Activated T-cell treated with anti-CD3 and anti-CD28 coated beads, Interleukin-2, amount 50 U/mL, for 72 hours (primary cell): ENCODE measurements around the gene MANF. TPM values are rescaled to one million over a fixed set of nuclear protein-coding genes. Genes with fewer than 3 reads are reported as not detected.
"Not testable (repeated sequence)": the region's sequence is repeated elsewhere in the genome, so short reads cannot be mapped to it uniquely, and the experiment has no call there.

ENCODE experiments used
- ATAC-seq, 2 donors: fragments of 150-1000 bp; cut with Tn5 transposase; replicated peaks in 1 of 2; 2 replicates each; pipeline ENCODE4 v1.10.0; 2021; ENCODE audit warnings: moderate library complexity in 2 of 2, mild to moderate bottlenecking in 1 of 2
- DNase-seq, 2 donors: peaks; one replicate each; pipeline ENCODE4 v3.0.0; 2021 to 2022; ENCODE audit warnings: mixed read lengths in 1 of 2
- H3K27ac Mint-ChIP-seq: one replicate; pipeline ENCODE4 v1.8.0; 2022; ENCODE audit warnings: mild to moderate bottlenecking, moderate library complexity, mixed read lengths
- H3K27me3 Mint-ChIP-seq: one replicate; pipeline ENCODE4 v1.8.0; 2022; ENCODE audit warnings: low read depth, mixed read lengths
- H3K36me3 Mint-ChIP-seq, 2 donors: one replicate each; pipeline ENCODE4 v1.8.0; 2022; ENCODE audit warnings: mixed read lengths in 2 of 2, mild to moderate bottlenecking in 1 of 2; ENCODE audit not compliant: insufficient read depth in 2 of 2
- H3K4me1 Mint-ChIP-seq: one replicate; pipeline ENCODE4 v1.8.0; 2022; ENCODE audit warnings: low read depth, mixed read lengths
- H3K4me3 Mint-ChIP-seq, 2 donors: one replicate each; pipeline ENCODE4 v1.8.0; 2022; ENCODE audit warnings: mild to moderate bottlenecking in 2 of 2, mixed read lengths in 2 of 2, moderate library complexity in 2 of 2
- H3K9me3 Mint-ChIP-seq, 2 donors: one replicate each; pipeline ENCODE4 v1.8.0; 2022; ENCODE audit warnings: mixed read lengths in 2 of 2
- total RNA-seq, 2 donors: library from RNA; stranded (reverse); gene quantifications; one replicate each; pipeline ENCODE4 v1.2.3, GENCODE V29; 2022

MANF gene
- total RNA-seq, 2 donors from 2014 or later = 112 to 141 TPM

- no peaks in the 10 kb centered on the region for H3K9me3 Mint-ChIP-seq
- ATAC-seq (no peak), DNase-seq (no peak)
- H3K27ac Mint-ChIP-seq = no peak overlapping the region
- H3K27me3 Mint-ChIP-seq = no peaks in the 10 kb centered on the region
- H3K36me3 Mint-ChIP-seq = no peaks in the 10 kb centered on the region
- no peak overlapping the region for H3K4me3 Mint-ChIP-seq
- H3K4me1 Mint-ChIP-seq = peaks cover 18% of the 10 kb centered on the region
Measured at GRCh38 chr3:51378726-51379125, 6.4 kb upstream of the MANF start.

- Mint-ChIP-seq H3K36me3 (no peaks in the 10 kb centered on the region), H3K9me3 (no peaks in the 10 kb centered on the region), H3K4me3 (no peak overlapping the region), H3K4me1 (peaks cover 24% of the 10 kb centered on the region), H3K27me3 (no peaks in the 10 kb centered on the region), H3K27ac (no peak overlapping the region)
- DNase-seq (no peak), ATAC-seq (no peak)
Measured at GRCh38 chr3:51379301-51379700, 5.8 kb upstream of the MANF start.

DNA sequence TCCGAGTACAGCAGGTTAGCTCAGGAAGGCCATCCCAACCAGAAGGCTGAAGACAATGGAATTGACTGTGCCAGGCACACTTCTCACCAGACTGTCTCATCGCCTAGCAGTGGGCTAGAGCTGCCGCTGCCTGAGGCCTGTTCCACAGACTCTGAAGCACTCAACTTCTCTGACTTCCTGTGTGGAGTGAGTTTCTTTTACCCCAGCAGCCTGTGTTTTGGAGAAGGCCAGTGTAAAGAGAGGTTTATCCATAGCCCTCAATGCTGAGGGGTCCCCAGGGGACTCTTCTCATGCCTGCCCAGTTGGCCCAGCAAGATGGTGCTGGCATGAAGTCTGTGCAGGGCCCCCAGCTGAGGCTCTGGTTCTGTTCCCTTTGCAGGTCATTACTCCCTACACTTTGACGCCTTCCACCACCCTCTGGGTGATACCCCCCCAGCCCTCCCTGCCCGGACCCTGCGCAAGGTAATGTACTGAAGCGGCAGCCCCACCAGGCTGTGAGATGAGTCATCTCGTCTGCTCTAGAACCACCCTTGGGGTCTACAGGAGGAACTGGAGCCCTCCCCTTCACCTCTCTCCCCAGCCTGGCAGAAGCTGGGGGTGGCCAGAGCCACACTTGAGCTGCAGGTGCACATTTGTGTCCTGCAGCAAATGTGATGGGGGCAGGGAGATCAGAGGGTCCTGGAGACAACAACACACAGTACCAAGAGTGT lies 5.2 kb upstream of the MANF start:
- no peaks in the 10 kb centered on the region for H3K27me3 Mint-ChIP-seq
- DNase-seq (no peak), ATAC-seq (no peak)
- H3K27ac Mint-ChIP-seq = no peak overlapping the region
- H3K36me3 Mint-ChIP-seq = peaks cover 4 to 5% of the 10 kb centered on the region in 2 donors
- no peaks in the 10 kb centered on the region for H3K9me3 Mint-ChIP-seq
- no peak overlapping the region for H3K4me3 Mint-ChIP-seq
- peaks cover 24% of the 10 kb centered on the region for H3K4me1 Mint-ChIP-seq

GRCh38 chr3:51380601-51381332 lies 4.3 kb upstream of the MANF start:
- H3K27ac Mint-ChIP-seq = no peak overlapping the region
- H3K36me3 Mint-ChIP-seq = peaks cover 7 to 8% of the 10 kb centered on the region in 2 donors
- H3K4me1 Mint-ChIP-seq = peaks cover 27% of the 10 kb centered on the region
- no peaks in the 10 kb centered on the region for H3K9me3 Mint-ChIP-seq
- ATAC-seq = no peak
- no peak overlapping the region for H3K4me3 Mint-ChIP-seq
- DNase-seq = no peak
- H3K27me3 Mint-ChIP-seq = no peaks in the 10 kb centered on the region

DNA sequence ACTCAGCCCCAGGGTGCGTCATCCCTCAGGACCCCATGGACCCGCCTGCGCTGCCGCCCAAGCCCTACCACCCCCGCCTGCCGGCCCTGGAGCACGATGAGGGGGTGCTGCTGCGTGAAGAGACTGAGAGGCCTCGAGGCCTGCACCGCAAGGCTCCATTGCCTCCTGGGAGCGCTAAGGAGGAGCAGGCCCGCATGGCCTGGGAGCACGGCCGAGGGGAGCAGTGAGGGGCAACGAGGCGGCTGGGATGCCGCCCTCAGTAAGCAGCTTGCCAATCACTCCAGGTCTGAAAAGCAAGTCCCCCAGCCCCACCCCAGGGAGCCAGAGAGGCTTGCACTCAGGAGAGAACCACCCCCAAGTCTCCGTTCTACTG lies 3.8 kb upstream of the MANF start:
- H3K4me1 Mint-ChIP-seq = peaks cover 33% of the 10 kb centered on the region
- H3K36me3 Mint-ChIP-seq = peaks cover 8 to 11% of the 10 kb centered on the region in 2 donors
- H3K27ac Mint-ChIP-seq = no peak overlapping the region
- no peaks in the 10 kb centered on the region for H3K27me3 Mint-ChIP-seq
- no peak overlapping the region for H3K4me3 Mint-ChIP-seq
- ATAC-seq = no peak
- H3K9me3 Mint-ChIP-seq = no peaks in the 10 kb centered on the region
- no peak for DNase-seq

DNA sequence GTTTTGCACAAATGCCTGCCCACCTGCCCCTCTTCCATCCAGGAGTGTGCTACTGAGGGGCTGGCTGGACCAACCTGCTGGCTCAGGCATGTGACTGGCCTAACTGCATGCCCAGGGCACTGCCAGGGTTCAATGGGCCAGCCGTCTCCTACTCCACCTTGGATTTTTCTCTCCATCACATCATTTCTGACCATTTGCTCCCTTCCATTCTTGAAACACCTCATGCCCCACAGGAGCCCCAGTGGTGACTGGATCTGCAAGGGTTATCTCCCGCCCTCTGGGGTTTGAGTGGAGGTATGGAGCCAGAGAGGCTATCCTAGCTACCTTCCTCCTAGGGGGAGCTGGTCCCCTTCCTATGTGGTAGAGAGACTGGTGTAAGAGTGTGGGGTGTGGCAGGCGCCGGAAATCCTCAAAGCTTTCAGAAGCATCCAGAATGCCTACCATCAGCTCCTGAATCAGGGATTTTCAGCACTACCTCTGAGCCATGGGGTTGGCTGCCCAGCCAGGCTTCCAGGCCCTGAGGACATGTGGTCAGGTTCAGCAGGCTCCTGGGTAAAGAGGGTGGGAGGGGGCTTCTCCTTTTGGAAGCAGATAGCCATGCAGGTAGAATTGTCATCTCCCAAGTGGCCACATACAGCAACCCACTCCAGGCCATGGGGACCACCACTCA lies 2.9 kb upstream of the MANF start:
- peaks cover 42% of the 10 kb centered on the region for H3K4me1 Mint-ChIP-seq
- H3K27me3 Mint-ChIP-seq = no peaks in the 10 kb centered on the region
- DNase-seq (no peak), ATAC-seq (no peak)
- no peaks in the 10 kb centered on the region for H3K9me3 Mint-ChIP-seq
- H3K27ac Mint-ChIP-seq = no peak overlapping the region
- H3K4me3 Mint-ChIP-seq = no peak overlapping the region
- peaks cover 8 to 14% of the 10 kb centered on the region in 2 donors for H3K36me3 Mint-ChIP-seq

DNA sequence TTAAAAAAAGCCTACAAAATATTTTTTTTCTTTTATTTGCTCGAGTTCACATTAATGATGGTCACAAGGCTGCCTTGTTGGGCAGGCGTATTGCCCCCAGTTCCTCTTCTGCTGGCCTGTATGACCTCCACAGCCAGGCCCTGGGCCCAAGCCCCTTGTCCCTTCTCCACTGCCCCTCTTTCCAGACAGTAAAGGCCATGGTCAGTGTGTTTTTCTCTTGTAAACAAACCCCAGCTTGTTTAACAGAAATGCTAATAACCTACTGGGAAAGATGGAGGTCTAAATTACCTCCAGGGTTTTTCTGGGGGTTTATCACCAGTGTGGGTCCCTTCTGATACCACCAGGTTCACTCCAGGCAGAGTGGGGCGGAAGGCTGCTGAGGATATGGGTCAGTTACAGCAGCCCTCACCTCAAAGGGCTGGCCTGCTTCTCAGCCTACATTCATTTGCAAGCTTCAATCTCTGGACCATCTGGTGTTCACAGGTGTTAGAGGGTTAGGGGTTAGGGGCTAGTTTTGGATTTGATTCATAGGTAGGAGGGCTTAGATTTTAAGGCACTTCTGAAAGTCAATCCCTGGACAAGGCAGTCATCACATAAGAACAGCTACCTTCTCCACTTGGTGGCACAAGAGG lies 2.0 kb upstream of the MANF start:
- H3K27me3 Mint-ChIP-seq = no peaks in the 10 kb centered on the region
- peak overlapping the region; percentile 98 for H3K4me3 Mint-ChIP-seq
- H3K27ac Mint-ChIP-seq = peak overlapping the region; percentile 97
- no peaks in the 10 kb centered on the region for H3K9me3 Mint-ChIP-seq
- H3K4me1 Mint-ChIP-seq = peaks cover 50% of the 10 kb centered on the region
- H3K36me3 Mint-ChIP-seq = peaks cover 12 to 19% of the 10 kb centered on the region in 2 donors
- DNase-seq (no peak), ATAC-seq (no peak)

- Mint-ChIP-seq H3K4me3 (peak overlapping the region; percentile 98), H3K4me1 (peaks cover 56% of the 10 kb centered on the region), H3K27ac (peak overlapping the region; percentile 97), H3K36me3 (peaks cover 12 to 22% of the 10 kb centered on the region in 2 donors), H3K9me3 (no peaks in the 10 kb centered on the region), H3K27me3 (no peaks in the 10 kb centered on the region)
- peak; percentile 40 to 43 for DNase-seq
- ATAC-seq = peak; percentile 6 to 20
Measured at GRCh38 chr3:51384055-51384725, 901 bp upstream of the MANF start.

DNA sequence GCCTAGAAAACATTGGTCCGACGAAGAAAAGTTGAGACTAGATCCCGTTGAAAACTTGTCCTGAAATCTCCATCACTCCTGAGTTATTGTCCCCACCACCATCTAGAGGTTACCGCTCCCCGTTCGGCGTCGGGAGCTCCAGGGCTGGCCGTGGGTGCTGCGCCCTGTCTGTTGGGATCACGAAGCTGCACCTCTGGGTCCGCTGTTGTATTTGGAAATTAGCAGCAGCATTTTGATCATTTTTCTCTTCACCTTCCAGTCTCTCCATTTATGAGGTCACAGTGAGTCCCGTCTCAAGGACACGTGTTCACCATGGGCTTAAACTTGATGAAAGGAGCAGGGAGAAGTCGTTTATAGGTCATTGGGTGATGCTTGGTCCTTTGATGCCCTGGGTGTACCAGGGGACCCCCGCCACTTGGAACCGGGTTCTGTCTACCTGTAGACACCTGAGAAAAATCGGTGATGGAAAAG lies 565 bp downstream of the MANF start:
- Mint-ChIP-seq H3K4me1 (peaks cover 65% of the 10 kb centered on the region), H3K4me3 (peak overlapping the region; percentile 98), H3K9me3 (no peaks in the 10 kb centered on the region), H3K27ac (peak overlapping the region; percentile 92), H3K36me3 (peaks cover 12 to 23% of the 10 kb centered on the region in 2 donors), H3K27me3 (no peaks in the 10 kb centered on the region)
- ATAC-seq (no peak), DNase-seq (no peak)

- H3K27ac Mint-ChIP-seq = peak overlapping the region; percentile 92
- peak overlapping the region; percentile 98 for H3K4me3 Mint-ChIP-seq
- no peaks in the 10 kb centered on the region for H3K27me3 Mint-ChIP-seq
- no peak for DNase-seq
- peaks cover 67% of the 10 kb centered on the region for H3K4me1 Mint-ChIP-seq
- peaks cover 12 to 23% of the 10 kb centered on the region in 2 donors for H3K36me3 Mint-ChIP-seq
- ATAC-seq = no peak
- H3K9me3 Mint-ChIP-seq = no peaks in the 10 kb centered on the region
Measured at GRCh38 chr3:51386159-51386851, 1.2 kb downstream of the MANF start.

DNA sequence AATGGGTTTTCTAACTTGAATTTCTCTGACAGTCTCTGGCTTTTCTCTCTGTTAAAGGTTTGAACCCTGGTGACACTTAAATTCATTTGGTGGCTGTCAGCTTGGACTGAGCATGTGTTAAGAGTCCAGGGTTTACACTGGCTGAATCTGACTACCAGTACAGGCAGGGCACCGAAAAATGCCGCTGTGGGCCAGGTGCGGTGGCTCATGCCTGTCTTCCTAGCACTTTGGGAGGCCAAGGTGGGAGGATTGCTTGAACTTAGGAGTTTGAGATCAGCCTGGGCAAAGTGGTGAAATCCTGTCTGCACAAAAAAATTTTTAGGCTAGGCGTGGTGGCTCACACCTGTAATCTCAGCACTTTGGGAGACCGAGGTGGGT lies 1.8 kb downstream of the MANF start:
- DNase-seq (no peak), ATAC-seq (no peak)
- Mint-ChIP-seq H3K4me3 (peak overlapping the region; percentile 98), H3K27ac (peak overlapping the region; percentile 92), H3K4me1 (peaks cover 67% of the 10 kb centered on the region), H3K36me3 (peaks cover 12 to 23% of the 10 kb centered on the region in 2 donors), H3K9me3 (no peaks in the 10 kb centered on the region), H3K27me3 (no peaks in the 10 kb centered on the region)

DNA sequence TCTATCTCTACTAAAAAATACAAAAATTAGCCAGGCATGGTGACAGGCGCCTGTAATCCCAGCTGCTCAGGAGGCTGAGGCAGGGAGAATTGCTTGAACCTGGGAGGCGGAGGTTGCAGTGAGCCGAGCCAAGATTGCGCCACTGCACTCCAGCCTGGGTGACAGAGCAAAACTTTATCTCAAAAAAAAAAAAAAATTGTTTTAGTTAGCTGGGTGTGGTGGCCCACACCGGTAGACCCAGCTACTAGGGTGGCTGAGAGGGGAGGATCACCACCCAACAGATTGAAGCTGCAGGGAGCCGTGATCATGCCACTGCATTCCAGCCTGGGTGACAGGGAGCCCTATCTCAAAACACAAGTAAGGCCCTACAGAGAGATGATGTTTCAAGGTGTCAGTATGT lies 2.2 kb downstream of the MANF start:
- peaks cover 12 to 23% of the 10 kb centered on the region in 2 donors for H3K36me3 Mint-ChIP-seq
- DNase-seq = not testable (repeated sequence)

More for the DNA sequence above, 2.2 kb downstream of the MANF start:
- H3K9me3 Mint-ChIP-seq, ATAC-seq, H3K27me3 Mint-ChIP-seq: not testable (repeated sequence)
- Mint-ChIP-seq H3K4me1 (peaks cover 67% of the 10 kb centered on the region), H3K4me3 (peak overlapping the region; percentile 98), H3K27ac (peak overlapping the region; percentile 92)
